Posterior cingulate gyrus (tissue), 11 donors: Measurements from ENCODE around the gene EDNRA.

ENCODE experiments used
- DNase-seq, 10 donors: peaks; one replicate each; pipeline versions ENCODE4 v3.0.0 to v3.0.0-alpha.2; 2020 to 2021; ENCODE audit warnings: mixed read lengths in 3 of 10
- intact Hi-C: fragments of 100-400 bp; cut with DNase I; formaldehyde crosslinking; loops from one replicate; pipeline ENCODE4 v1.15.1; 2023

EDNRA gene

DNA sequence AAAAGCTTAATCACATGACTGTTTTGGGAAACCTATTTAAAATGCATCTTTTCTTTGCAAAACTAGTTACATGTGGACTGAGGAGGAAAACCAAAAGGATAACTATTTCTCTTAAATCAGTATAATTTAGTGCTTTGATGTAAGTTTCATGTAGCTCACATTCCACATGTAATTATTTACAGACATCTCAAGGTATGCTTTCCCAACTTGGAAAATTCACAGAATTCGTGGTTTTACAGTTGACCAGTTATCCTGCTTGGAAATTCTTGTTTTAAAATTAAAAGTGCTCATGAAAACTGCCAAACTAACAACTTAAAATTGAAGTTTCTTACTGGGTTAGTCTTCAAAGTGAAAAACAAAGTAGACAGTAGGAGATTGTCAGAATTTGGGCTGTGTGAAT is 52.4 kb downstream of the EDNRA start:
- intact Hi-C loops: no loop called here
- no peak for DNase-seq

DNA sequence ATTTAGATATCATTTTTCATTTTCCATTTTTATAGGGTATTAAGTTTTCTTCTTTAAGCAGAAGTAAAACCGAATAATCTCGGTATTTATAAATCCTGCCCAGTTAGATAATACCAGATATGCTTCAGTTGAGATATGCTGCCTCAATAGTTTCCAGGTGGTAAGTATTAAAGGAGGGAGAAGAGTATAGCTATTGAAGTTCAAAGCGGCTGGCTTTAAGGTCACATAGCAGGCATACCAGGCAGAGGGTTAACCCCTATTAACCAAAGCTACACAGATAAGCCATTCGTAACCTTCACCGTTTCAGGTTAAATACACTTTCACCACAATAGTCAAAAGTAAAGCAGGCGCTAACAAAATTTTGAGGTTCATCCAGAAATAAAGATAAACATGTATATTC is 54.2 kb downstream of the EDNRA start:
- intact Hi-C loops: no loop called here
- DNase-seq: no peak

DNA sequence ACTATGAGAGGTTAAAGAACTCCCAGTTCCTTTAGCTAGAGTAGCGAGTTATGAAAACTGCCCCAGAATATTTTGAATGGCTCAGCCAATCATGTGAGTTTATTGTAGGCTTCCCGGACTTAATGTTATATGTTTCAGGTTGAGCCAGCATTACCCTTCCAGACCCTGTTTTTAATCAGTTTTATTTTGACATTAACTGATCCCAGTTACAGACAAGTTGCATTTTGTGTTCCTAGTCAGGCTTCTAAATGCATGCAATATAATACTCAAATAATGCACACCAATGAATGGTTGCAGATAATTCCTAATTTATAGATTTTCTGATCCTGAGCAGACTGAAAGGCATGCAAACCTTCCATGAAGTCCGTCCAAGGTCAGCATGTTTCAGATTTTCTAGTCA is 57.8 kb downstream of the EDNRA start:
- DNase-seq: no peak
- intact Hi-C loops: no loop called here

DNA sequence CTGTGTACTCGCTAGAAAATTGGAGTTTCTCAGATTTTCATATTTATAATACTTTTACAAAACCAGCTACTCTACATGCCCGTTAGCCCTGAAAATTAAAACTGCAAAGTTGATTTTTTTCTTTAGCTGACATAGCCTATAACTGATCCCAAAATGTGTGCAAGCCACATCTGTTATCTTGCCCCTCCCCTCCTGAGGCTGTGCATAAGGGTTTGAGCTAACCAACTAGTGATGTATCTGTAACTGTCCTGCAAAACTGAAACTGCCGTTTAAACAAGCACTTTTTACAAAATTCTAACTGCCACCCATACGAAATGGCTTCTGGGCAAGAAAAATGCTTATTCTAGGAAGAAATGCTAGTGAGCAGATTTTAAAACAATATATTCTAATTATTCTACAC is 59.1 kb downstream of the EDNRA start:
- DNase-seq: no peak
- intact Hi-C loops: no loop called here

DNA sequence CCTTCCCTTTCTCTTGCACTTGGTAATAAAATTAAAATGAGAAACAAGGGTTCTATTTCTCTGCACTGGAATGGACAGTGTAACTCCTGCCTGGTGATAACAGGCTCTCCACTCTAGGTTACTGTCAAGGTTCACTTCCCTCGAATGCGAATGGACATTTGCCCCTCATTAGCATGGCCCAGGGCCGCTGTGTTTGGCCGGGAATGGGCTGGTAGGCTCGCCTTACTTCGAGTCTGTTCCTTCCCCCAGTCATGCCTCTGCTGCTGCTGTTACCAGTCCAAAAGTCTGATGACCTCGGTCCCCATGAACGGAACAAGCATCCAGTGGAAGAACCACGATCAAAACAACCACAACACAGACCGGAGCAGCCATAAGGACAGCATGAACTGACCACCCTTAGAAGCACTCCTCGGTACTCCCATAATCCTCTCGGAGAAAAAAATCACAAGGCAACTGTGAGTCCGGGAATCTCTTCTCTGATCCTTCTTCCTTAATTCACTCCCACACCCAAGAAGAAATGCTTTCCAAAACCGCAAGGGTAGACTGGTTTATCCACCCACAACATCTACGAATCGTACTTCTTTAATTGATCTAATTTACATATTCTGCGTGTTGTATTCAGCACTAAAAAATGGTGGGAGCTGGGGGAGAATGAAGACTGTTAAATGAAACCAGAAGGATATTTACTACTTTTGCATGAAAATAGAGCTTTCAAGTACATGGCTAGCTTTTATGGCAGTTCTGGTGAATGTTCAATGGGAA is 61.5 kb downstream of the EDNRA start:
- intact Hi-C loops: no loop called here
- DNase-seq: no peak

DNA sequence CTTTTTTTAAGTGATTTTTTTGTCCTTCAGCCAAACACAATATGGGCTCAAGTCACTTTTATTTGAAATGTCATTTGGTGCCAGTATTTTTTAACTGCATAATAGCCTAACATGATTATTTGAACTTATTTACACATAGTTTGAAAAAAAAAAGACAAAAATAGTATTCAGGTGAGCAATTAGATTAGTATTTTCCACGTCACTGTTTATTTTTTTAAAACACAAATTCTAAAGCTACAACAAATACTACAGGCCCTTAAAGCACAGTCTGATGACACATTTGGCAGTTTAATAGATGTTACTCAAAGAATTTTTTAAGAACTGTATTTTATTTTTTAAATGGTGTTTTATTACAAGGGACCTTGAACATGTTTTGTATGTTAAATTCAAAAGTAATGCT is 62.1 kb downstream of the EDNRA start:
- DNase-seq: no peak

DNA sequence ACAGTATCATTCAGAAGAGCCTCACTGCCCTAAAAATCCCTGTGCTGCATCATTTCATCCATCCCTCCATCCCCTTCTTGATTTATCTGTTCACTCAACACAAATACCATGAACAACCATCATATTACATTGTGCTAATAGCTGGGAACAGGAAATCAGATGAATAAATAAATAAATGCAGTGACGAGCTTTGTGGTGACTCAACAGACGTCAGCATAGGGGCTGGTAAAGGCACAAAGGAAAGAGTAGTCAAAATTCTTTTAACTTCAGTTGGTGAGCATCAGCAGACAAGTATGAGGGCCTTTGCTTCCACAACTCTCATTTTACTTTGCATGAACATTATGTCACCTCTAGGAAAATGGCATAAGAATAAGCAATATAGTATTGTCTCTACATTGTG is 65.5 kb downstream of the EDNRA start:
- no peak for DNase-seq
- intact Hi-C loops: no loop called here

More for the DNA sequence above, 62.1 kb downstream of the EDNRA start:
- intact Hi-C loops: no loop called here

DNA sequence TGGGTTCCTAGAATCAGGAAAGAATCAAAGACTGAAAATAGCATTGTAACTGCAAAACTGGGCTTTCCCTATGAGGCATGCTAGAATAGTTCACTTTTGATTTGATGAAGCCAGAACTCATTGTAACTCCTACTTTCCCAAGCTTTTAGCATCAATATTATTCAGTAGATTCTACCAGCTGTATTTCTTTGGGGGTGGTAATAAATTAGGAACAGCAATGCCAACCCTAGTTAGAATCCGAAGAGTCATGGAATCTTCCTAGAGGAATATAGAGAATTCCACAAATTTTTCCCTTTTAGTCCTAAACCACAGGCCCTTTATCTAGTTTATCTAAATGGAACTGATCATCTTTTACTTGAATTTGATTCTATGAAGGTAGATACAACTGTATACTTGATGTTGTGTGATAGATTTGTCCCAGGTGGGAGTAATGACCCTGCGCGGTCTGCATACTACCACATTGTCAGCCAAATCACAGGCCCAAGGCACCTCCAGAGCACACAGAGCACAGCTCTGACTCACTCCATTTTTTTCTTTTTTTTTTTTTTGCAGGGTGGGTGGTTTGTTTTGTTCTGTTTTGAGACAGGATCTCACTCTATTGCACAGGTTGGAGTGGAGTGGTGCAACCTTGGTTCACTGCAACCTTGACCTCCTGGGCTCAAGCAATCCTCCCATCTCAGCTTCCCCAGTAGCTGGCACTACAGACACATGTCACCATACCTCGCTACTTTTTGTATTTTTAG is 66.6 kb downstream of the EDNRA start:
- intact Hi-C loops: no loop called here
- DNase-seq: no peak

DNA sequence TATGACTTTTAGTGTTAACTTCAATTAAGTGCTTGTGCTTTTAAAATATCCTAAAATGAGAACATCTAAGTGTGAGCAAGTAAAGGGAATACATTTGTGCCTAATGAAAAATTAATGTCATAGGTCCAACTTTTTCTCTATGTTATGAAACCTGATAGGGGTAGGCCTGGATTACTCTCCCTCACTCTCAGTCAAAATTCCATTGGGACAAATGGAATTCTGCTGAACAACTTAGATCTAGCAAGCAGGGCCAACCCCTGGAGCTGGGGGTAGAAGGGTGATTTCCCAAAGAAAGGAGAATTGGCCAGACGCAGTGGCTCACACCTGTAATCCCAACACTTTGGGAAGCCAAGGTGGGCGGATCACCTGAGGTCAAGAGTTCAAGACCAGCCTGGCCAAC is 67.4 kb downstream of the EDNRA start:
- DNase-seq: no peak
- intact Hi-C loops: no loop called here

DNA sequence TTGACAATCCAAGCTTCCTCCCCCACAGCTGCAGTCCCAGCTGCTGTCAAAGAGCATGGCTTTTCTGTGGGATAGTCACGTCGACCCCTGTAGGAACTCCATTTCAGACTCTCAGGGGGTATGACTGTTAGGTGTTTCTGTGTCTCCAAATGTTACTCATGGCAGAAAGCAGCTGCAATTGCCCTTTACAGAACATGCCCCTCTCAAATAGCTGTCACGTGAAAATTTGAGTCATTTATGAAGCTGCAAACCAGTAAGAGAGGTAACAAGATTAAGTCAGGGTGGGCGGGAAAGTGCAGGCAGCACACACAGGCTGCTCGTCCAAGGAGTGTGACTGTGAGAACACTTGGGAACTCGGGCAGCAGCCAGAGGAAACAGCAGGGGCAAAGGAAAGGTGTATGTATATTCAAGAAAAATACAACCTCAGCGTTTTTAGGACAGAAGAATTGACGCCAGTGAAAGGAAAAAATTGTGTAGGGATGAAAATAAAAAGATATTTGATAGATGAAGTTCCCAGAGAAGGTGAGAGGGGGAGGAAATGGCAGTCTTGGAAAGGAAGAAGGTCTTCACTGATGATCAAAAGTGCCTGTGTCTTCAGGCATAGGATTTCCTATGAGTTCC is 69.8 kb downstream of the EDNRA start:
- intact Hi-C loops: no loop called here
- DNase-seq: no peak

DNA sequence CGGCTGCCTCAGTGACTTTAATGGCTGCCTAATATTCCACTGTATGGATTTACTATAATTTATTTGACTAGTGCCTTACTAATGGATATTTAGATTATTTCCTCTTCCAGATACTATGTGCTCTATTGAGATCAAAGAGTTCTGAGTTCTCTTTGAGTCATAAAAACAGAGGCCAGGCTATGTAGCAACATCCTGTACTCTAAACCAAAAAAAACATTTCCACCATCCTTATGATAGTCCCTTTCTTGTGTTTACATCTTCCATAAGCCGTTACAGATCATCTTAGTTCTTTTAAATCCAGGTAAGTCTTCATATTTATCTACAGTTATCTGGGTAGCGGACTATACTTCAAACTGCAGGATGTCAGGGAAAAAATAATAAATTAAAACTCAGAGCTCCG is 79.7 kb downstream of the EDNRA start:
- intact Hi-C loops: no loop called here
- DNase-seq: no peak

DNA sequence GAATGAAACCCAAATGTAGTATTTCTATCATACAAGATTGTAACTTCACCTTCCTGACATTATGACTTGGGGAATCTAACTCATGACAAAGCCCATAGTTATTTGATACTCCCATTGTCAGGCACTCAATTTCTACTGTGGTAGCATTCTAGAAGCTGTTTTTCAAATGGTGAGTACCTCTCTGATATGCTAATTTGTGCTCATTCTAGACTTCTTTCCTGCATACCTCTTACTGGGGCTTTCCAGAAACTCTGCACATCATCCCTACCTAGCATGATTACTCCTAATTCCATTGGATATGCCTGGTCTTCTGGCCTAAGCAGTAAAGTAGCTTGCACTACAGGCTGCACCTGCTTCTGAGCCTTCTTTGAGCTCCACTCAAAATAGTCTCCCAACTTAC is 85.9 kb downstream of the EDNRA start:
- intact Hi-C loops: no loop called here
- no peak for DNase-seq

DNA sequence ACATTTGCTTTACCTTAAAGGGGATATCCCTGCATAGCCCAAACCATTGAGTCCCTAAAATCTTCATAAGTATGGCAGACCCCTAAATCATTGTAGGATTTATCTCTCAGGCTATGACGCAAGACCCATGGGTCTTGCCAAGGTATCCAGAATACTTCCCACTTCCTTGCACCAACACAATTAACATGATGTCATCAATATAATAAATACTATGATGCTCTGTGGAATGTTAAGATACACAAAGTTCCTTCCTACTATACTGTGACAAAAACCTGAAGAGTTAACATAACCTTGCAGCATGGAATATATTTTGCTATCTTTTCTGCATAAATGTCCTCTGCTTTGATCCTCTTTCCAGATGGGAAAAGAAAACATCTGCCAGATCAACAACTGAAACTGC is 86.4 kb downstream of the EDNRA start:
- intact Hi-C loops: no loop called here

DNA sequence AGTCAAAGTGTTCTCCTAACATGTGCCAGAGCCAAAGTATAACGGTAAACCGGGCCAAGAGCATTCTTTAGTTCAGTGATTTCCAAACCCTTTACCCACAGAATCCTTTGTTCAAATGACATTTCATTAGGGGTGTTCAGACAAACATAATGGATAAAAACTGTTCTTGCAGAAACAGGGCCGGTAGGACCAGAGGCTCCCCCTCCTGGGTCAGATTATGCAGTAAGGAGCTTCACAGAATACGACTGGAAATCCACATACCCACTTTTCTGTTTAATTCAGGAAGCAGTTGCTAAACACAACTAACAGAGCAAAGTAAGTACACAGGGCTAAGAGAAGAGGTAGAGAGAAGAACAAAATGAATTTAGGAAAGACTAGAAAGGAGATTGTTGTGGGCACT is 89.7 kb downstream of the EDNRA start:
- no peak for DNase-seq

More for the DNA sequence above, 86.4 kb downstream of the EDNRA start:
- no peak for DNase-seq

DNA sequence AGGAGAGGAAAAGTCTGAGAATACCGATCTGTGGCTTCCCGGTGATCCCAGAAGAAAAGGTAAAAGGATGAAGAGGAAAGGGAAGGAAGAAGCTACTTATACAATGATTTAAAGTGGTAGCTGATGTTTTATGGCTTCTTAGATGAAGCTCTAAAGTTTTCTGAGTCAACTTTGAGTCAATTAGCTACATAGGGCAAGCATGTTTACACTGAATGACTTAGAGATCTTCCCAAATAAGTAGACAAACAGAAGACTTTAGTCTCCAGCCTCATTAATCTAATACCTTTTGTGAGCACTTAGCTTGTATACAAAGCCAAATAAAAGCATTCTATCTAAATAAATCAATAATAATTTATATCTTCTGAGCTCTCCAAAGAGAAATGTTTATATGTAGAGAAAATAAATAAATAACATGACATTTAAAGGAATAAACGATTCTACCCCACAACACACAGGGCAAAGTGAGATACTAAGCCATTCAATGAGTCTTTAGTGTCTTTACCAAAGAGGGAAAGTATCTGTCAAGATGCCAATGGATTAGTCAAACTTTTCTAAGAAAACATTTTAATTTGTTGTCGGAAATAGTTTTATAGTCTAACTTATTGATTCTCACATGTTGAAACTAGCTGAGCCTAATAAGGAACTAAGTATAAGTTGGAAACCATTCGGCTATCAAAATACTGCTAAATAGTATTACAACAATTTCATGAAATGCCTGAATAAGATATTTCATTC is 90.3 kb downstream of the EDNRA start:
- intact Hi-C loops: no loop called here
- no peak for DNase-seq

More for the DNA sequence above, 89.7 kb downstream of the EDNRA start:
- intact Hi-C loops: no loop called here

DNA sequence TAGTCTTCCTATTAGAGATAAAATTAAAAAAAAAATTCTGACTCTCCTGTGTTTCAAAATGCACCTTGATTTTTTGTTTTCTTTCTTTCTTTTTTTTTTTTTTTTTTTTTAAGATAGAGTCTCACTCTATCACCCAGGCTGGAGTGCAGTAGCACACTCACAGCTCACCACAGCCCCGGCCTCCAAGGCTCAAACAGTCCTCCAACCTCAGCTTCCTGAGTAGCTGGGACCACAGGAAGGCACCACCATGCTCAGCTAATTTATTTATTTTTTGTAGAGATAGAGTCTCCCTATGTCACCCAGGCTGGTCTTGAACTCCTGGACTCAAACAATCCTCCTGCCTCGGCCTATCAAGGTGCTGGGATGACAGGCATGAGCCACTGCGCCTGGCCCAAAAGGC is 95.2 kb downstream of the EDNRA start:
- intact Hi-C loops: loop anchor here (5.0 kb wide), 1 partner anchor 49 kb away; no protein-coding TSS in a partner anchor
- DNase-seq: no peak

DNA sequence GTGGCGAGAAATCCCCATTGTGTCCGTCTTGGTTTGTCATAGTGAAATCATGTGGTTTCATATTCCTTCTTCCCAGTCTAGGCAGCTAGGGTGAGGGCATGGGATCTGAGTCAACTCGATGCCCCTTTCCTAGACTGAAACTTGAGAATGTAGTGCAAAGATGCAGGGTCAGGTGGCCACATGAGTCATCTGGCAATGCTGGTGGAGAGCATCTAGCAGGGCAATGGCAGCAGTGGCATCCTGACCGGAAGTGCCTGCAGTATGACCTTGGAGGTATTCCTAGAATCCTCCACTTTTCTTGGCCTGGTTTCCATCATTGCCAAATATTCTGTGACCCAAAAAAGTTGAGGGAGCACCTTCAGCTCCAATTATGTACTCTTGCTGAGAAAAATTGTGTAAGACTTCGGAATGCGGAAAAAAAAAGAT is 97.2 kb downstream of the EDNRA start:
- DNase-seq: no peak
- intact Hi-C loops: loop anchor here (5.0 kb wide), 1 partner anchor 51 kb away; no protein-coding TSS in a partner anchor

DNA sequence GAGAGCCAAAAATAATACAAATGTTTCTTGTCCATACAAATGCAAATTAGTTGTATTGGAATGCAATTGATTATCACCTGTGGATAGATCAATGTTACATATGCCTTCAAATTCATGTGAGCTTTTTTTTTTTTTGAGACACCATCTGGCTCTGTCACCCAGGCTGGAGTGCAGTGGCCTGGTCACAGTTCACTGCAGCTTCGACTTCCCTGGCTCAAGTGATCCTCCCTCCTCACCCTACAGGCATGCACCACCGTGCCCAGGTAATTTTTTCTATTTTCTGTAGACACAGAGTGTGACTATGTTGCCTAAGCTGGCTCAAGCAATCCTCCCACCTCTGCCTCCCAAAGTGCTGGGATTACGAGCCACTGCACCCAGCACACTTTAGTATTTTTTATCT is 97.7 kb downstream of the EDNRA start:
- intact Hi-C loops: loop anchor here (5.0 kb wide), 1 partner anchor 51 kb away; no protein-coding TSS in a partner anchor
- DNase-seq: no peak

DNA sequence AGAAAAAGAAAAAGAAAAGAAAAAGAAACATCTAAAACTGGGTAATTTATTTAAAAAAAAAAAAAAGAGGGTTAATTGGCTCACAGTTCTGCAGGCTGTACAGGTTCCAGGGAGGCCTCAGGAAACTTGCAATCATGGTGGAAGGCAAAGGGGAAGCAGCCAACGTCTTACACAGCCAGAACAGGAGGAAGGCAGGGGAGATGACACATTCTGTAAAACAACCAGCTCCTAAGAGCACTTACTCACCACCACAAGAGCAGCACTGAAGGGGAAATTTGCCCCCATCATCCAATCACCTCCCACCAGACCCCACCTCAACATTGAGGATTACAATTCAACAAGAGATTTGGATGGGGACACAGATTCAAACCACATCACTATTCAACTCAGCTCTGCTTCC is 99.5 kb downstream of the EDNRA start:
- intact Hi-C loops: no loop called here
- no peak for DNase-seq

DNA sequence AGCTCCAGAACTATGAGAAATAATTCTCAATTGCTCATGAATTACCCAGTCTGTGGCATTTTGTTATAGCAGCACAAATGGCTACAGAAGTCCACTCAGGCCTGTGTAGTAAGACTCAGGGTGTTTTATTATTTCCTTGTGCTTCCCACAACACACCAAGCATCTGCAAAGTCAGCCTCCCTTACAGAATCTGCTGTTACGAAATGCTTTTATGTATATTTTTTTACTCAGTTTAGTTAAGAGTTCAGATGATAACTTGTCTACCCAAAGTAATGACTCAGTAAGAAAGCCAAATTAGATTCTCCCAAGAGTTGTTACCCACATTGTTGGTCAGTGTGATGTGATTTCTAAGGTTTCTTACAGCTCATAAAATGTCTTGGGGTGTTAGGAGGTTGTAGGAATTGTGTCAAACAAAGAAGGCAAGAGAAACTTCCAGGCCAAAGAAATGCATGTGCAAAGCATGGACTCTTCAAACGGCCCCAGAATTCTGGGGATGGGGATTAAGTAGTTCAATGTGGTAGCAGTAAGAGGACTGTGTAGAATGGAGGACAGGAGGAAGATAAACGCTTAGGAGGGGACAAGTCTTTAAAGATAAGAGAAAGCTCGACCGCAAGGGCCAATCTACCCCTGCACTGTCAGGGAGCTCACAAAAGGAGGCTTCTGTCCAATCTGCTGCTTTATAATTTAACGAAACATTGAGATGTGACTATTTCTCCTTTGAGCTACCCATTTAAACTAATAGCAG is 100.9 kb downstream of the EDNRA start:
- intact Hi-C loops: no loop called here
- no peak for DNase-seq
